SK-N-SH (cell line): ENCODE data around the gene TMSB10. TPM values are rescaled to one million over a fixed set of nuclear protein-coding genes. Genes with fewer than 3 reads are reported as not detected.

Source experiments
- CTCF ChIA-PET: fragments of 300-600, 350-600 bp; formaldehyde crosslinking; extraction: SDS; loops from one replicate; lab custom pipeline; 2021; lab: Yijun Ruan, JAX
- POLR2A ChIA-PET: fragments of 350-600 bp; sonication (Branson Sonifier 250); formaldehyde crosslinking; extraction: SDS; loops from one replicate; lab custom pipeline; 2020; ENCODE audit warnings: antibody characterized with exemption, inconsistent platforms; lab: Yijun Ruan, JAX
- DNase-seq: peaks from one replicate; pipeline ENCODE4 v3.0.0; 2012
- H2AFZ ChIP-seq: fragments of 200-600 bp; sonication (generic); 2 replicates; pipeline ENCODE4 v1.8.1; 2016; ENCODE audit warnings: antibody characterized with exemption, mild to moderate bottlenecking, low read depth
- H3F3A ChIP-seq: fragments of 200-600 bp; sonication (generic); replicated peaks from 2 replicates; pipeline ENCODE3; 2016; ENCODE audit warnings: antibody characterized with exemption, mild to moderate bottlenecking; ENCODE audit not compliant: insufficient read depth
- H3K27ac ChIP-seq, 2 experiments: fragments of 200-500 bp in 1 of 2; fragments of 200-600 bp in 1 of 2; sonication (Bioruptor generic) in 1 of 2; sonication (generic), shearing (Covaris generic) in 1 of 2; 2 replicates each; pipeline versions ENCODE4 v1.5.1 to v1.6.1; 2014 to 2016; ENCODE audit warnings: low read depth in 2 of 2, inconsistent platforms in 1 of 2, low read length in 1 of 2, mild to moderate bottlenecking in 1 of 2, mixed read lengths in 1 of 2
- H3K27me3 ChIP-seq: fragments of 200-600 bp; sonication (generic), shearing (Covaris generic); 2 replicates; pipeline ENCODE4 v1.6.1; 2016; ENCODE audit warnings: mixed run types; ENCODE audit not compliant: insufficient read depth
- H3K36me3 ChIP-seq, 2 experiments: fragments of 200-500 bp in 1 of 2; fragments of 200-600 bp in 1 of 2; sonication (Bioruptor generic) in 1 of 2; sonication (generic) in 1 of 2; replicated peaks in 1 of 2; 2 replicates each; pipeline versions ENCODE3 to v1.5.1; 2014 to 2016; ENCODE audit warnings: low read length in 1 of 2, mild to moderate bottlenecking in 1 of 2; ENCODE audit not compliant: insufficient read depth in 2 of 2, control insufficient read depth in 1 of 2
- H3K4me1 ChIP-seq, 2 experiments: fragments of 200-500 bp in 1 of 2; fragments of 200-600 bp in 1 of 2; sonication (Bioruptor generic) in 1 of 2; sonication (generic), shearing (Covaris generic) in 1 of 2; 2 replicates each; pipeline versions ENCODE4 v1.5.1 to v1.6.1; 2014 to 2016; ENCODE audit warnings: low read depth in 1 of 2, low read length in 1 of 2, mixed run types in 1 of 2; ENCODE audit not compliant: insufficient read depth in 2 of 2, control insufficient read depth in 1 of 2
- H3K4me2 ChIP-seq: fragments of 200-600 bp; sonication (generic), shearing (Covaris generic); 2 replicates; pipeline ENCODE4 v1.6.1; 2017; ENCODE audit warnings: mixed run types
- H3K4me3 ChIP-seq, 2 experiments: fragments of 200-500 bp in 1 of 2; fragments of 200-600 bp in 1 of 2; sonication (Bioruptor generic) in 1 of 2; sonication (generic), shearing (Covaris generic) in 1 of 2; 2 replicates each; pipeline versions ENCODE4 v1.5.1 to v1.8.1; 2014 to 2016; ENCODE audit warnings: low read depth in 2 of 2, inconsistent platforms in 1 of 2, low read length in 1 of 2, mild to moderate bottlenecking in 1 of 2, mixed read lengths in 1 of 2, moderate library complexity in 1 of 2
- H3K79me2 ChIP-seq: fragments of 200-600 bp; sonication (generic); 2 replicates; pipeline ENCODE4 v1.8.1; 2017; ENCODE audit warnings: mild to moderate bottlenecking; ENCODE audit not compliant: insufficient read depth
- H3K9ac ChIP-seq: fragments of 200-600 bp; sonication (generic); 2 replicates; pipeline ENCODE4 v1.6.1; 2017; ENCODE audit warnings: mixed run types
- H3K9me2 ChIP-seq: fragments of 200-600 bp; sonication (generic); 2 replicates; pipeline ENCODE4 v1.6.1; 2017; ENCODE audit warnings: mixed run types
- H3K9me3 ChIP-seq: fragments of 200-600 bp; sonication (generic); 2 replicates; pipeline ENCODE4 v1.6.1; 2017; ENCODE audit warnings: mixed run types, mild to moderate bottlenecking, moderate library complexity
- H4K20me1 ChIP-seq: fragments of 200-600 bp; sonication (generic); 2 replicates; pipeline ENCODE4 v1.6.1; 2017; ENCODE audit warnings: mild to moderate bottlenecking, mixed run types; ENCODE audit not compliant: insufficient read depth
- ELF1 ChIP-seq: IDR thresholded peaks from 2 replicates; pipeline ENCODE4 v1.4.0; 2012
- EZH2phosphoT487 ChIP-seq: fragments of 200-600 bp; sonication (generic); IDR thresholded peaks from 2 replicates; pipeline ENCODE4 v1.6.1; 2017; ENCODE audit warnings: low read depth, mixed run types, mild to moderate bottlenecking, antibody characterized with exemption, moderate library complexity, borderline replicate concordance
- FOSL2 ChIP-seq: IDR thresholded peaks from 2 replicates; pipeline ENCODE4 v1.4.0; 2012; ENCODE audit warnings: low read depth, mild to moderate bottlenecking, moderate library complexity, borderline replicate concordance
- MEF2A ChIP-seq: IDR thresholded peaks from 2 replicates; pipeline ENCODE4 v1.4.0; 2012; ENCODE audit warnings: low read depth, borderline replicate concordance
- POLR2AphosphoS5 ChIP-seq: IDR thresholded peaks from 2 replicates; pipeline ENCODE4 v1.6.1; 2012; ENCODE audit warnings: low read depth, low read length
- RAD21 ChIP-seq: IDR thresholded peaks from 2 replicates; pipeline ENCODE4 v1.6.1; 2012; ENCODE audit warnings: mild to moderate bottlenecking, low read length
- RXRA ChIP-seq: IDR thresholded peaks from 2 replicates; pipeline ENCODE4 v1.4.0; 2012; ENCODE audit warnings: low read depth, mild to moderate bottlenecking, borderline replicate concordance
- SIN3A ChIP-seq: IDR thresholded peaks from 2 replicates; pipeline ENCODE4 v1.6.1; 2012; ENCODE audit warnings: low read depth, mild to moderate bottlenecking, low read length, moderate library complexity, borderline replicate concordance
- TAF1 ChIP-seq: IDR thresholded peaks from 2 replicates; pipeline ENCODE4 v1.6.1; 2012; ENCODE audit warnings: low read depth, mild to moderate bottlenecking, low read length, moderate library complexity, borderline replicate concordance
- WGBS: methylation state at CpG from one replicate; pipeline ENCODE4 v1.1.6; 2017; ENCODE audit warnings: low lambda C conversion rate; 5-methylcytosine and 5-hydroxymethylcytosine counted together
- polyA plus RNA-seq, 3 experiments: library from polyadenylated mRNA; depleted of rRNA; stranded (reverse); fragments of >200 nt; gene quantifications; 2 replicates each; pipeline ENCODE4 v1.2.3, GENCODE V29; 2012
- TF ChIP-seq, protein P1 (sequence below): IDR thresholded peaks from 2 replicates; pipeline ENCODE4 v1.6.1; 2012; ENCODE audit warnings: mild to moderate bottlenecking, low read depth, low read length, moderate library complexity
- TF ChIP-seq, protein P2 (sequence below): IDR thresholded peaks from 2 replicates; pipeline ENCODE4 v1.4.0; 2012; ENCODE audit warnings: low read depth, borderline replicate concordance

Gene TMSB10
- polyA plus RNA-seq, 1 of the 3 experiments (the other 2 are of a cell fraction) = 7,920 TPM

DNA sequence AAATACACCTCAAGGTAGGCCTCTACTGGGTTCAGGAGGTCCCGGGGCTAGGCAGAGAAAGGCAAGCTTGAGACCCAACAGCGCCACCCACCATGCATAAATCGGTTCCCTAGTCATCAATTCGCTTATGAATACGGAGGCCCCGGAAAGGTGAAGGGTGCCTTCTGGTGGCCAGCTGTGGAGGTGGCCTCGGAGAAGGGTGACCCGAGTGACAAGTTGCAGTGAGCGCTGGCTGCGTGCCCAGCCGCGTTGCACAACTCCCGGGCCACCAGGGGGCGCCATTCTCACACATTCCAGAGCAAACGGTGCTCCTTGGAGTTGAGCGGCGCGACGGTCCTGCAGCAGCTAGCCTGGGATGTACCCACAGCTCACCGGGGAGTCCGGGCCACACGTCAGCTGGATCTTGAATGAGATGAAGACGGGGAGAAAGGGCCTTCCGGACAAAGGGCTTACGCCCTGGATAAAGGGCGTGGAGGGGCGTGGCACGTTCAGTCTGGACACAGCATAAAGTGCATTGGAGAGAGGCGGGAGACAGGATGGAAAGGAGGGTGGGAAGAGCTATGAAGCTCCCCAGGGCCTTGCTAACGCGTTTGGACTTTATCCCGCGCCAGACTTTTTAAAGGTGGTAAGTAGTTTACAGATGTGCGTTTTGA lies 20.4 kb downstream of the TMSB10 start (continued):
- TF ChIP-seq, protein P1, sequence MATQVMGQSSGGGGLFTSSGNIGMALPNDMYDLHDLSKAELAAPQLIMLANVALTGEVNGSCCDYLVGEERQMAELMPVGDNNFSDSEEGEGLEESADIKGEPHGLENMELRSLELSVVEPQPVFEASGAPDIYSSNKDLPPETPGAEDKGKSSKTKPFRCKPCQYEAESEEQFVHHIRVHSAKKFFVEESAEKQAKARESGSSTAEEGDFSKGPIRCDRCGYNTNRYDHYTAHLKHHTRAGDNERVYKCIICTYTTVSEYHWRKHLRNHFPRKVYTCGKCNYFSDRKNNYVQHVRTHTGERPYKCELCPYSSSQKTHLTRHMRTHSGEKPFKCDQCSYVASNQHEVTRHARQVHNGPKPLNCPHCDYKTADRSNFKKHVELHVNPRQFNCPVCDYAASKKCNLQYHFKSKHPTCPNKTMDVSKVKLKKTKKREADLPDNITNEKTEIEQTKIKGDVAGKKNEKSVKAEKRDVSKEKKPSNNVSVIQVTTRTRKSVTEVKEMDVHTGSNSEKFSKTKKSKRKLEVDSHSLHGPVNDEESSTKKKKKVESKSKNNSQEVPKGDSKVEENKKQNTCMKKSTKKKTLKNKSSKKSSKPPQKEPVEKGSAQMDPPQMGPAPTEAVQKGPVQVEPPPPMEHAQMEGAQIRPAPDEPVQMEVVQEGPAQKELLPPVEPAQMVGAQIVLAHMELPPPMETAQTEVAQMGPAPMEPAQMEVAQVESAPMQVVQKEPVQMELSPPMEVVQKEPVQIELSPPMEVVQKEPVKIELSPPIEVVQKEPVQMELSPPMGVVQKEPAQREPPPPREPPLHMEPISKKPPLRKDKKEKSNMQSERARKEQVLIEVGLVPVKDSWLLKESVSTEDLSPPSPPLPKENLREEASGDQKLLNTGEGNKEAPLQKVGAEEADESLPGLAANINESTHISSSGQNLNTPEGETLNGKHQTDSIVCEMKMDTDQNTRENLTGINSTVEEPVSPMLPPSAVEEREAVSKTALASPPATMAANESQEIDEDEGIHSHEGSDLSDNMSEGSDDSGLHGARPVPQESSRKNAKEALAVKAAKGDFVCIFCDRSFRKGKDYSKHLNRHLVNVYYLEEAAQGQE = peak; percentile 26; the same call in 1 of the 2 replicates
- TF ChIP-seq, protein P2, sequence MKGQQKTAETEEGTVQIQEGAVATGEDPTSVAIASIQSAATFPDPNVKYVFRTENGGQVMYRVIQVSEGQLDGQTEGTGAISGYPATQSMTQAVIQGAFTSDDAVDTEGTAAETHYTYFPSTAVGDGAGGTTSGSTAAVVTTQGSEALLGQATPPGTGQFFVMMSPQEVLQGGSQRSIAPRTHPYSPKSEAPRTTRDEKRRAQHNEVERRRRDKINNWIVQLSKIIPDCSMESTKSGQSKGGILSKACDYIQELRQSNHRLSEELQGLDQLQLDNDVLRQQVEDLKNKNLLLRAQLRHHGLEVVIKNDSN = no peak
- TF ChIP-seq MEF2A (no peak), POLR2AphosphoS5 (peak; percentile 47; the same call in 1 of the 2 replicates), RXRA (no peak), TAF1 (peak; percentile 52; the same call in 1 of the 2 replicates), EZH2phosphoT487 (no peak), SIN3A (peak; percentile 44; the same call in 1 of the 2 replicates)

DNA sequence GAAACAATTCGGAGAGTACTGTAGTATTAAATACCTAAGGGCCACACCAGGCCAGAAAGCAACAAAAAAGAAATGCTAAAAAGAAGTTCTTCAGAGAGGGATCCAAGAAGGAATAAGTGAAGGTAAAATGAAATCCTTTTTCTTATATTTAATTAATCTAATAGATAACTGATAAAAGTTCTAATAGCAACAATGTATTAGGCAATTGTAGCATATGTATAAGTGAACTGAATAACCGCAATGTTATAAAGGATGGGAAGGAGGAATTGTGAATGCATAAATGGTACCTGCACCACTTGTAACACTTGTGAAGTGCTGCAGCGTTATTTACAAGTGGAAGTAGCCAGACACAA lies 21.8 kb downstream of the TMSB10 start:
- peaks cover 5 to 13% of the 10 kb centered on the region in 2 experiments; a peak in 2 of 4 replicates for H3K4me1 ChIP-seq
- no peaks in the 10 kb centered on the region for H3K27me3 ChIP-seq
- peak overlapping the region; percentile 84; the same call in 1 of the 2 replicates for H2AFZ ChIP-seq
- 45% methylated on average over 3 of the region's 3 CpGs for WGBS
- no peak for DNase-seq
- no peaks in the 10 kb centered on the region for H3K9me2 ChIP-seq
- H3F3A ChIP-seq = peaks cover 24% of the 10 kb centered on the region
- H3K79me2 ChIP-seq = peaks cover 7% of the 10 kb centered on the region; the same call in 1 of the 2 replicates
- no peaks in the 10 kb centered on the region for H3K9me3 ChIP-seq
- peak overlapping the region; percentile 23; the same call in 1 of the 2 replicates for H3K9ac ChIP-seq
- H3K27ac ChIP-seq = peak overlapping the region in 1 of 2 experiments; percentile 36; a peak in 1 of 4 replicates
- no peaks in the 10 kb centered on the region for H3K36me3 ChIP-seq
- peak overlapping the region in 1 of 2 experiments; percentile 60; a peak in 2 of 4 replicates for H3K4me3 ChIP-seq
- TF ChIP-seq, protein P2 = no peak
- TF ChIP-seq TAF1 (no peak), RXRA (no peak), ELF1 (no peak), RAD21 (no peak), MEF2A (no peak), FOSL2 (no peak)
- TF ChIP-seq, protein P1 = no peak
- ChIA-PET CTCF (interaction anchor here (0.8 to 2.8 kb wide), 14 partner anchors 8 to 436 kb away, joined by 3 to 78 read pairs (median 14); partner anchors contain the start of genes KCMF1 and TMSB10), POLR2A (no interaction called here)
- peak overlapping the region; percentile 82; the same call in 1 of the 2 replicates for H3K4me2 ChIP-seq
- no peaks in the 10 kb centered on the region for H4K20me1 ChIP-seq
